Suppressor macrophage treated with lipopolysaccharide for 1 hour (primary cell): ENCODE results near the gene KCNIP2.

Experiments
- DNase-seq, 3 donors: peaks; one replicate each; pipeline ENCODE4 v3.0.0-alpha.2; 2020 to 2022

The KCNIP2 gene

DNA sequence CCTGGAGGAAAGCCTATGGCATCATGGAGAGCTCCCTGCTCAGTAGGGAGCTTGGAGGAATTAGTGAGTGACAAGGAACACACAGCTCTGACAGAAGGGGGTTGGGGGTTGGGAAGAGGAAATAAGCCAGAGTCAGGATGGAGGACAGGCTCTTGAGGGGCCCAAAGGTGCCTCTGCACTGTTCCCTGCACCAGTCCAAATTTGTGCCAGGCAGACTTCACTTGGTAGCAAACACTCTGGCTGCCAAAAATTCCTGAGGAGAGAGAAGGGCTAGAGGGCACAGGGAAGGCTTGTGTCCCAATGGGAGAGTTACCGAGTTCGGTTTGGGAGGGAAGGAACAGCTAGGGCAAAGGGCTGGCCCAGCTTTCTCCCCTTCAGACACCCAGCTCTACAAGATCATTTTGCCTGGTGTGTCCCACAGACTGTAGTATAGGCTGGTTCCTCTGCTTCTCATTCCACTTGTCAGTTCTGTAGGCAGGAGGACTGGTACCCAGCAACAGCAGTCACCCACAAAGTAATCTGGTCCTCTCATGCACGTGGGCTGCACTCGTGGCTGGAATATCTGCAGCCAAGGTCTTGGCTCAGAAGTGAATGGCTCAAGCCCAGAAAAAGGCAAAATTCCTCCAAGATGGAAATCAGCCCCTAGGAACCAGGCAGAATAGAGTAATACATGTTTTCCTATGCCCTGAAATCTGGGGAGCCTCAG, 8.0 kb upstream of the KCNIP2 start:
- no peak for DNase-seq

DNA sequence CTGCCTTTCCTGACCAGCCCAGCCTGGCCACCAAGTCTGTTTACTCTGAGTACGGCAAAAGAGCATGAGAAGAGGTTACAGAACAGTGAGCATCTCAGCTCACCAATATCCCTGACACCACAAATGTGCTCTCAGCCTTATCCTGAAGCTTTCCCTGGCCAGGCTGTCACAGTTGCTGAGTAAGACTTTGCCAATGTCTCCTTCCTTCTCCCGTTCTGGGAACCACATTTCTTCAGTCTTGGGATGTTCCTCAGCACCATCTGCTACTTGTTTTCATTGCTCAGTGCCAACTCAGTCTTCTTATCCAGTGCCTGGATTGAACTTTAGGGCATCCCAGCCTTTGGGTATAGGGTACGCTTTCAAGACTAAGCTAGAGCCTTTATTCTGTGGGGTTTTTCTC, 7.1 kb upstream of the KCNIP2 start:
- DNase-seq: no peak

DNA sequence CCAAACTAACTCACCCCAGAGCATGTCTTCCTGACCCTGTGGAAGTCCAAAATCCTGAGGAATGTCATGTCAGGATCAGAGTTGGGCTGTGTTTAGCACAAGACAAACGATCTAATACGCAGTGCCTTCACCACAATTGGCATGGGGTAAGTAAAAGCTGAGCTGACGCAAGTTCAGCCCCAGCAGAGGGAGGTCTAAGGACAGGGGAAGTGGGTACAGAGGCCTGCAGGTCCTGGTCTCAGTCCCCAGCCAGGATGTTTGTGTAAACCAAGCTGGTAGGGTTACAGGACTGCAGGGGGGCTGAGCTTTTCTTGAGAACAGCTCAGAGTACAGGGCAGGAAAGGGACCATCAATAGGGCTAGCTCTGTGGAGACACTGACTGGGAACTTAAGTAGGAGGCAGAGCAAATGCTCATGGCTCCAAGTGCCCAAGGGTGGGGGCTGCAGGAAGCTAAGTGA, 5.3 kb upstream of the KCNIP2 start:
- DNase-seq: peak; percentile 33 to 55 (median 49)

DNA sequence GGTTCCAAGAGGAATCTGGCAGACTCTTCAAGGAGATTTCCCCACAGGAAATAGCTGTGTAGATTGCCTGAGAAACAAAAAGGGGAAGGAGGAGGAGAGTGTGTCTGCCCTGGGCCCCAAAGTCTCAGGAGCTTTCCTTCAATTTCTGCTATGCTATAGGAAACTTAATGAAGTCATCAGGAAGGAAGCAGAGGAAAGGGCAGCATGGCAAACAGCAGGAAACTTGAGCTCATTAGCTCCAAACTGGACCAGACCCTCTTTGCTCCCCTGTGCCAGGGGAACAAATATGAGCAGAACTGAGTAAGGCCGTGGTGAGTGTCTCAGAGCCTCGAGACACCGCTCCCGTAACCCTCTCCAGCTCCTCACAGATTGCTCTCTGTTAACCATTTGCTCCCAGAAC, 4.8 kb upstream of the KCNIP2 start:
- DNase-seq: peak; percentile 51 to 69 (median 54)

DNA sequence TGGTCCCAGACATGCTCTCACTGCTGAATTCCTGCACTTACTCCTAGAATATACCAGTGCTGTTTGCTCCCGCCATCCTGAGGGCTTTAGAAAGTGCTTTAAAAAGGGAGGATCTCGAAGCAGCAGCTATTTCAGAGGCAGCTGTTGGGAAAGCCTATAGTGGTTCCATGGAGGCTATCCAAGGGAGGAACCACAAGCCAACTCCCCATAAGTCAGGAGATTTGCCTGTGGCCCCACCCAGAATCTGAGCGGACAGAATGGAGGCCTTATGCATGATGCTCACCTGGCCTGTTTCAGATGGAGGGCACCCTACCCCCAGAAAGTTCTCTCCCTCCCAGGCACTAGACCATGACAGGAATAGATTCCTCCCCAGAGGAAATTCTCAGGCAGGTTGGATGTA, 2.3 kb upstream of the KCNIP2 start:
- no peak for DNase-seq

DNA sequence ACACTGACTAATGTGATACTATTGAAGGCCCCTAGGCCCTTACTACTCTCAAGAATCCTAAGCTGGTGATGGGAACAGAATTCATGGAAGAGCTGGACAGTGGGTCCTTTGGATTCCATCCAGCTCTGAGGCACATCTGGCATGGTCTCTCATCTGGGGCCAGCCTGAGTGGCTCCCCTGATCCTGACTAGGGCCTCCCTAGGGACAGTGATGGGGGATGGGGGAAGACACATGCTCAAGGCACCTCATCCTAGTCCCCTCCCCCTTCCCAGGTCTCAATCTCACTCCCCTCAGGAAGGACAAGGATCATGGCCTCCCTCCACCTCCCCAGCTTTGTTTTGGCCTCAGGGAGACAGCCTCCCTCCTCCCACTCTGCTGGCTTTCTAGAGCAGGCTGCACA, 1.8 kb downstream of the KCNIP2 start:
- no peak for DNase-seq

DNA sequence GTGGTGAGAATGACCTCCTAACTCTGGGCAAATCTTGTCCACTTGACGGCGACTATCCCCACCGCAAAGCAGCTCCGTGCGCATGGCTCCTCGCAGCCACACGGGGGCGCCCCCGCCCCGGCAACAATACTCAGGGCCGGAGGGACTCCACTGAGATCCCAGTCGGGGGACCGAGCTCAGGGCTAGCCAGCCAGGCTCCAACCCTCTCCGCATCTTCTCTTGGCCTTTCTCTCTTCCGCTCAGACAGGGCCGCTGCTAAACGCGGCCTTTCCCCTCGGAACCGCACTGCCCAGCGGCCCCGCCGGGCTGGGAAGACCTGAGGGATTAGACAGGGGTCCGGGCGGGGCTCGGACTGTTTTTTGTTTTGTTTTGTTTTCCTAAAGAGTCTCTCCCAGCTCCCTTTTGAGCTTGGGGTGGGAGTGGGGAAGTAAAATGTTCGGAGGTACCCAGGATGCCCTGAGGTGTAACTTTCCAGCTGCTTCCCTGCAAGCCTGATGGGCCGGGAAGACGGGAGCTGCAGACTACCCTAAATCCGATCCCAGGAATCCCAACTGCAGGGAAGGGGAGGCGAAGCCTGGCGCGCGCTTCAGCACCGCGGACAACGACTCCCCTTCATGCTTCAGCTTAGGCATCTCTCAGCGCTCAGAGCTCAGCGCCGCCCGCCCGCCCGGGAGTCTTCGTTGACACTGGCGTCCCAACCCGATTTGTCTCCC, 2.7 kb downstream of the KCNIP2 start:
- DNase-seq: peak; percentile 81 to 91 (median 89)

DNA sequence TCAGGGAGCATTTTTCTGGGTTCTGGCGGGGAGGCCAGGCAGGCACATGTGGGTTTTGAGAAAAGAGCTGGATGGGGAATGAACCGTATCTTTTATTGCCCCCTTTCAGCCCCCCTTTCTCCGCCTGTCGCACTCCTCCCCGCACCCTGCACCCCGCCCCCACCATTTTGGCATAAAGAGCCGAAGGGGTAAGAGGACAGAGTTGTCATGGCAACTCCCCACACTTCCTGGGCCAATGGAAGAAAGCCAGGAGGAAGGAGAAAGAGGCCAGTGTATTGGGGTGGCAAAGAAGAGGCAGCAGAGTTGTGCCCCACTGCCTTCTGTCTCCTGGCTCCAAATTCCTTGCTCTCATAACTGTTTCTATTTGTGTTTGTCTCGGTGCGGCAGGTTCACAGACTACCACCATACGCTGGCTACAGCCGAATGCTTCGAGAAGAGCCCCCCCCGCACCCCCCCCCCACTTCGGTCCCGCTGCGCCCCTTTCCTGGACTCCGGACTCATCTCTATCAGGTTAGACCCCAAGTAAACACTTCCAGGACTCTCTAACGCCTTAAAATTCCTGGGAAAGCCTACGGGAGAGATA, 3.4 kb downstream of the KCNIP2 start:
- peak in 2 of 3 donors; percentile 20 to 26 for DNase-seq

DNA sequence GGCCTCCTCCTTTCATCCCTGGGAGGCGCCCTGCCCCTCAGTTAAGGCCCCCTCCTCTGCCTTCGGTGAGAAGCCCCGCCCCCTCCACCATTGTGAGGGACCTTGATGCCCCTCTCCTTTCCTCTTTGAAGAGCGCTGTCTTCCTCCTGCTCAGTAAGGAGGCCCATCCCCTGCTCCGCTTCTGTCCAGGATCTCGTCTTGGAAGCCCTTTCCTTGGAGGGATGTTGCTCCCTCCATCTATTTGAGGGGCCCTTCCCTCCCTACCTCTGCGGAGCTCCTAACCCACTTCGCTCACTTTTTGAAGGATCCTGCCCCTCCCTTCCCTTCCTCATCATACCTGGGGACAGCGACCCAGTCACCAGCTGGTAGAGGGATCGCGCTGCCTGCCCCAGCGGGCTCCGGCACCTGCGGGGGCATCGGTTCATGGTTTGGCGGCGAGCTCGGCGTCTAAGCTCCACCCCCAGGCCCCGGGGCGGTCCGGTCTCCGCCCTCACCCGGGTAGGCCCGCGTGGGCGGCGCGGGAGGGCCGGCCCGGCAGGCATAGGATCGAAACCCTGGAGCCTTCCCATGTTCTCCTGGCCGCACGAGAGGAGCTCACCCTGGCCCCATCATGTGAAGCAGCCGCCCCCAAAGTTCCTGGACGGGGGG, 4.1 kb downstream of the KCNIP2 start:
- DNase-seq: peak; percentile 71 to 92 (median 81)

DNA sequence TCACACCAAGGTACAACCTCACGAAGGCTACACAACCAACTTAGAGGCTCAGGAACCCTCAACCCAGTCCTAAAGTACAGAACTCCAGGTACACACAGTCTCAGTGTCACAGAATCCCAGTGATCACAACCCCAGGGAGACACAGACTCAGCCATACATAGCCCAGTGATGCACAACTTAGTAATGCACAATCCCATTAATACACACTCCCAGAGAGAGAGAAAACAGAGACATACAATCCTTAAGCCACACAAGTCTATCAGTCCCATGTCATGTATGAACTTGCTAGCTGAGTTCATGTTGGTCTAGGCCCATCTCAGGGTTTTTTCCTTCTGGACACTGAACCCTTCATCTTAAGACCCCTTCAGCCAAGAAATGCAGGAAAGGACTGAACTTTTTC, 4.6 kb downstream of the KCNIP2 start:
- DNase-seq: no peak

DNA sequence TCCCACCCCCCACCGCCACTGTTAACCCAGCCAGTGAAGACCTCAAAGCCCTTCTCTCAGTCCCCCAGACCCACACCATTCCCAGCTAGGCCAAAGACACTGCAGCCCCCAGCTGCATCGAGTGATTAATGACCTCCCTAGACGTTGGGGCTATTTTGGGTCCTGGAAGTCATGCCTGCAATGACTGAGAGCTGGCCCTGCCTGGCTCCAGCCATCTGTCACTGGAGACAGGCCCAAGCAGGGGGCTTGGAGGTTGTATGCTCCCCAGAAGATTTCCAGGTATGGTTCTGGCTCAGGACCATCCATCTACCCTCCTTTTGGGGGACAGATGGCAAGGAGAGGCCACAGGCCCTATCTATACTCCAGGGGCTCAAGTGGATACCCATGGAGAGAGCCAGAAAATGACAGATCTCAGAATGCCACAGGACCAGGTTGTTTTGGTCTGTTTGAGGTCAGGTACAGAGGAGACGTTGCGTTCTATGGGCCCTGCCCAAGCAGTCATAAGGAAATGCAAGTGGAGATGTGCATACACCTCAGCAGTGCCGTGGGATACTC, 5.1 kb downstream of the KCNIP2 start:
- no peak for DNase-seq

DNA sequence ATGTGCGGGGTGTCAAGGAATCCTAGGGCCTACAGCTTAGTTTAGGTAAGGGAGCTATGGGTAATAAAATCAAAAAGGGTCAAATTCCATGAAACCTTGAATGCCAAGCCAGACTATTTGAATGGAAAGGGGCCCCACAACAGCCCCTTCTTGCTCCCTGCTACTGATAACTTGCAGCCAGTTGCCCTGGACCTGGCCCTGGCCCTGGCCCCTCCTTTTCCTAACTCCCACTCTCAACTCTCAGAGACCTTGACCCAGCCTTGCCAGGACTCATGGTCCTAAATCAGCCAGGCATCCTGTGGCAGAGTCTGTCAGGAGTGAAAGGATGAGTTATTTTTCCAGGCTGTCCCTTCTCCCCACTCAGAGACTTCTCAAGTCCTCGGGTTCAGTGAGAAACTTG, 5.9 kb downstream of the KCNIP2 start:
- no peak for DNase-seq

DNA sequence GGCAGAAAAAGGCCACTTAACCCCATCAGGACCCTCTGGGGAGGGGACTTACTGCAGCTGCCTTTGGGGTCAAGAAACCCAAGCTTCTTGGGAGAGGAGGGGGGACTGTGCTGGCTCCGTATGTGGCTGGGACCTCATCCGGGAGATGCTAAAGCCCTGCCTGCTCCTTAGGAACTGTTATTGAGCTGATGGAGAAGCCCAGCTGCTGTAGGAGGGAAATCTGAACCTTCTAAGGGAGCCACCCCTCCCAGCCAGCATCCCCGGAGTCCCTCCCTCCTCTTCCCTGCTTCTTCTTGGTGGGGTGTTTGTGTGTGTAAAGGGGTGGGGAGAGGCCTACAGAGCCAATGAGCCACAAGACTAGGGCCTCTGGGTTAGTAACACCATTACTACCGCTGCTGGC, 8.2 kb downstream of the KCNIP2 start:
- no peak for DNase-seq

DNA sequence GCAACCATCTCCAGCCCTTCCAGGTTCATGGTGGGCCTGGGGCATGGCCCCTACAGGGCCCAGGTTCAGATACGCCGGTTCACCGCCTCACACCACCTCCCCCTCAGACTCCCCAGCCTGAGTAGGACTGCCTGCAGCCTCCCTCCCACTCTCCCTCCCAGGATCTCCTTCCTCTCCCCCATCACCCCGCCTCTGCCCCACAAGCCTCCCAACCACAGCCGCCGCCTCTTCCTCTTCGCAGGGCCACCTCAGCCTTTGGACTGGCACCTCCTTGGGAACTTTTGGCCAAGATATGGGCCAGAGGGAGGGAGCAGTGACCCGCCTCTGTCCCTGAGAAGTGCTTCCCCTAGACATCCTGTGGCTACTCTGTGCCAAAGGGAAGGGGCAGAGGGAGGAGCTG, 9.3 kb downstream of the KCNIP2 start:
- DNase-seq: peak; percentile 76 to 81 (median 79)

DNA sequence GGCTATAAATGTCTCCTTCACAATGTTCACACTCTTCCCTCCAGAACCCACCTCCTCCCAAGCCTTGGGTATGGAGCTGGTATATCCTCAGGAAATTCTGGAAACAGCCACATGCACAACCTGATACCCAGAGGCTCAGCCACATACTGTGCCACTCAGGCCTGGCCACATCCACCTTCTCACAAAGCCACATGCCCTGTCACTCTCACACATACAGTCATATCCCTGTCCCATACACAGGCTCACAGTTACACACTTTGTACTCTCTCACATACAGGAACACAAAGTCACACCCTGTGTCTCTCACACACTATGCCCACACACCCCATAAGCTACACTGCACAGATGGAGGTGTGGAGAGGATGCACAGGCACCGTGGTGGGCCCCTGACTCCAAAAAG, 10.1 kb downstream of the KCNIP2 start:
- no peak for DNase-seq

DNA sequence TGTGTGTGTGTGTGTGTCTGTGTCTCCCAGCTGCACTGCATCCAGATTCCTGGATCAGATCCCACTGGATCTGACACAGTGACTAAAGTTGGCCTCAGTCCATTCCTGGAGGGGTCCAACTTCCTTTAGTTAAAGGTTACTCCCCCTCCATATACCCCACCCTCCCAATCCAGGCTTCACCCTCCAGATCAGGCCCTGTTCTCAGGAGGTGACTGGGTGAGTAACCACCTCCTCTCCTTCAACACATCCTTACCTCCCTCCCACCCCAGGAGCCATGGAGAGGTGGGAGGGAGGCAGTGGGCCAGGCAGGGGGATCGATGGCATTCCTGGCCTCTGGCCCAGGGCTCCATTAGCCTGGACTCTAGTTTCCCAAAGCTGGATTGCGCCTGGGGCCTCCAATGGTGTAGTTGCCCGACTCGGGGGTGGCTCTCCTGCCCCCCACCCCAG, 11.3 kb downstream of the KCNIP2 start:
- DNase-seq: no peak

DNA sequence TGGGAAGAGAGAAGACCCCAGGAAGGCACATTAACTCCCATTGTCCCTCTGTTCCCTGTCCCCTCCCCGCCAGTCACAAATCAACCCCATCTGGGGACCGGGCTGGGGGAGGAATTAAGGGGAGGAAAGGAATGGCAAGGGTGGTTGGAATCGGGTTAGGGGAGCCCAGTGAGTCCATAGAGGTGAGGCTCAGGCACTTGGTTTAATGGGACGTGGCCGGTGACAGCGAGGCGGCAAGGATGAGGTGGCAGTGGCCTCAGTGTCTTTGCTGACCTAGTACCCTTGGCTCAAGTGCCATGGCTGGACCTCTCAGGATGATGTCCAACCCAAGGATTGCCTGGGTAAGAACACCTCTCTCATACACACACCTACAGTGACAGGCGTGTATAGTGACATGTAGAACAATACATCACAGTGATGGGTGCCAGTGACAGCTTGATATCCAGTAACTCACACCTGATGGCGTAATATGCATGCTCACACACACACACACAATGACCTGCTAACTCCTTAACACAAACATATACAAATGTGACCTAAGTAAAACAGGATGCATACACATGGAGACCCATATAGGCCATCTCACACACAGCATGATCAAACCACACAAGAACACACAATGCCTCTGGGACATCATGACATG, 12.3 kb downstream of the KCNIP2 start:
- no peak for DNase-seq

DNA sequence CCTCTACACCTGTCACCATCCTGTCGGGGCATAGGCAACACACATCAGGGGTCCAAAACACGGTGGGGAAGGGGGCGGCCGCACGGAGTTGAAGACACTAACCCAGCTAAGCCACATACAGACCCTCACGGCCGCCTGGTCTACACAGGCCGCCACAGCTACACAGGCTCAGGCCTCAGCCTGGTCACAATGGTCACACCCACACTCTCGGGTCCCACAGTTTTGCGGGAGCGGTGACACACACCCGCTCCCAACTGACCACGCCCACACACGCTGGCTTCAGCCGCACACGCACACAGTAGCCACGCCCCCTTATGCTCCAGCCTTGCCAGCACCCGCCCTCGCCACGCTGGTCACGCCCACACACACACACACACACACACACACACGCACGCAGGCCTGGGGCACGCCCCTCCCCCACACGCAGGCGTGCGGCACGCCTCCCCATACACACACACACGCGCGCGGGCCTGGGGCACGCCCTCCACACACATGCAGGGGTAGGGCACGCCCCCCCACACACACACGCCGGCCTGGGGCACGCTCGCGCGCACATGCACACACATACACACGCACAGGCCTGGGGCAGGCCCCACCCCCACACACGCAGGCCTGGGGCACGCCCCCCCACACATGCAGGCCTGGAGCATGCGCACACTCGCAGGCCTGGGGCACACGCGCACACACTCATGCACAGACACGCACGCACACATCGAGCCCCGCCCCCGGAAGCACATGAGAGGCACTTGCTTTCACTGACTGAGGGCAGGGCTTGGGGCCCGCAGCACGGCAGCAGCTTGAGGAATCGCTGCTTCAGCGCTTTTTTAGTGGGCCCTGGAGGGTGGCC, 13.1 kb downstream of the KCNIP2 start:
- DNase-seq: peak; percentile 91 to 93 (median 91)

DNA sequence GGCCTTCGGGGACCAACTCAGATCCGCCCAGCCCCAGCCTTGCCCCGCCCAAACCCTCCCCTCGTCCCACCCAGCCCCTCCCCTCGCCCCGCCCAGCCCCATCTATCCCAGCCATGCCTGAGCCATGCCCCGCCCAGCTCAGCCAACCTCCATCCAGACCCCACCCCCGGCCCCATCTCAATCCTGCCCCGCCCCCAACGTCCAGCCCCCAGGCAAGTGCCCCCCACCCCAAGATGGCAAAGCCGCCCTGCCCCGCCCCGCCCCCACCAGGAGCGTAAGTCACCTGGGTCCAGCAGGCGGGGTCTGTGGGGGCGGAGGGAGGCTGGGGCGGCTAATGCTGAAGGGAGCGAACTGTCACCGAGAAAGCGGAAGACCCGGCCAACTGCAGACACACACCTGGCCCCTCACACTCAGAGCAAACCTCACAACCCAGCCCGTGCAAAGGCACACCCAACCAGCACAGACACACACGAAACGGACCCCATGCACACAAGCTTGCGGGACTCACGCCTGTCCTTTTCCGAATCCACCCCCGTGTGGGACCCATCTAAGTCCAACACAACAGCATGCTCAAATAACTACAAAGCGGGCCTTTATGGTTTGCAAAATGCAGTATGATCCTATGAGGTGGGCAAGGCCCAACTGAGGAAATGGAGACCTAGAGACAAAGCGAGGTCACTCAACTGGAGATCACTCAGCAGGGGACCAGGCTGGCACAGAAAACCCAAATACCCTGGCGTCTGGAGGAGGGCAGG, 13.9 kb downstream of the KCNIP2 start:
- peak in 1 of 3 donors; percentile 56 for DNase-seq

DNA sequence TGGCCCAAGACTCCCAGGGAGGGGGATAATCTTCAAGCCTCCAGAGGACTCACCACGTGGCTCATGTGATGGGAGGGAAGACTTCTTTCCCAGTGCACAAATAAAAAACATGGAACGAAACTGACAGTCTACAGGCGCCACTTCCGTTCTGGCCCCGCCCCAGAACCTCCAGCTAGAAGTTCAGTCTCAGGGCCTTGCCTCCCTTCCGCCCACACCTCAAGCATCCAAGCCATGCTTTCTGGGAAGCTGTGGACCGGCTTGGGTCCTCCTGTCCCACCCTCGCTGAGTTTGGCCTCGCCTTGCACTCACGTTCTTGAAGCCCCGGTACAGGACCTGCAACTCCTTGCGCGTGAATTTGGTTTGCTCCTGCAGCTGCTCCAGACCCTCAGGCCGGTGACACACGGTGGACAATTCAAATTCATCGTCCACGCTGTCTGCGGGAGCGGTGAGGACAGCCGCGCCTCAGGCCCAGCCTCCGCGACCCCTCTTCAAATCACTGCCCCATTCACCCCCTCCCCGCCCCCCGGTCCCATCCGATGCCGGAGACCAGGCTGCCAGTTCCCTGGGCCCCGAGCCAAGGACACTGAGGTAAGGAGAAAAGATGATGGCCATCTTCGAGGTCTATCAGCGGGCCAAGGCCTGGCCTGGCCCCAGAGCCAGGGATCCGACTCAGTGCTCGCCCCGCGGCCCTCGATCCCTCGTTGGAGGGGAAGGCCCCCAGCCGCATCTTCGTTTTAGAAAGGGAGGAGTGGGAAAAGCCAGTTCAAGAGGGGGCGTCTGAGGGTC, 14.6 kb downstream of the KCNIP2 start:
- no peak for DNase-seq
